Cortex of kidney (tissue), 1 donor: ENCODE measurements around the gene SAMD9L.
"Not testable (repeated sequence)": the region's sequence is repeated elsewhere in the genome, so short reads cannot be mapped to it uniquely, and the experiment has no call there.

Source experiments
- DNase-seq: peaks from one replicate; lab custom pipeline; 2025; lab: John Stamatoyannopoulos, UW

Gene SAMD9L

GRCh38 chr7:93146036-93146435, 2.1 kb downstream of the SAMD9L start:
- no peak for DNase-seq

GRCh38 chr7:93145354-93145753, 2.8 kb downstream of the SAMD9L start:
- DNase-seq: no peak

- DNase-seq: no peak
These were observed 6.1 kb downstream of the SAMD9L start for GRCh38 chr7:93142127-93142526.

GRCh38 chr7:93140582-93141191, 7.5 kb downstream of the SAMD9L start:
- DNase-seq: no peak

GRCh38 chr7:93138576-93138975, 9.6 kb downstream of the SAMD9L start:
- no peak for DNase-seq

- DNase-seq: no peak
These were observed 15.2 kb downstream of the SAMD9L start for GRCh38 chr7:93133005-93133404.

- no peak for DNase-seq
These were observed 16.0 kb downstream of the SAMD9L start for GRCh38 chr7:93132216-93132615.

- not testable (repeated sequence) for DNase-seq
These were observed 21.2 kb downstream of the SAMD9L start for GRCh38 chr7:93126954-93127353.

- not testable (repeated sequence) for DNase-seq
These were observed 24.7 kb downstream of the SAMD9L start for GRCh38 chr7:93123532-93123931.

GRCh38 chr7:93120592-93121549, 27.3 kb downstream of the SAMD9L start:
- DNase-seq: no peak

GRCh38 chr7:93119191-93119905, 28.8 kb downstream of the SAMD9L start:
- DNase-seq: no peak

GRCh38 chr7:93117852-93118530, 30.2 kb downstream of the SAMD9L start, which contains the start of gene SAMD9:
Gene SAMD9 (minus strand): TSS chr7:93117979. CDS start chr7:93106097, 11,882 bp downstream.
- no peak for DNase-seq

- no peak for DNase-seq
These were observed 30.9 kb downstream of the SAMD9L start for GRCh38 chr7:93117327-93117726.

- DNase-seq: no peak
These were observed 32.4 kb downstream of the SAMD9L start for GRCh38 chr7:93115796-93116195.

GRCh38 chr7:93108003-93108402, 40.2 kb downstream of the SAMD9L start:
- no peak for DNase-seq

GRCh38 chr7:93097388-93097787, 50.8 kb downstream of the SAMD9L start:
- no peak for DNase-seq

GRCh38 chr7:93092757-93093370, 55.3 kb downstream of the SAMD9L start:
- DNase-seq: no peak
